Subcutaneous abdominal adipose tissue (tissue), 5 donors: ENCODE results near the gene FBXL22.

ENCODE experiments used
- H3K27ac ChIP-seq: one replicate; pipeline ENCODE4 v1.7.0; 2013; ENCODE audit warnings: low read depth, mild to moderate bottlenecking, inconsistent platforms, low read length, moderate library complexity
- H3K27me3 ChIP-seq, 5 donors: one replicate each; pipeline ENCODE4 v1.7.0; 2013; ENCODE audit warnings: low read length in 5 of 5, inconsistent platforms in 1 of 5; ENCODE audit not compliant: control insufficient read depth in 5 of 5, insufficient read depth in 4 of 5
- H3K36me3 ChIP-seq, 5 donors: one replicate each; pipeline ENCODE4 v1.7.0; 2013; ENCODE audit warnings: low read length in 5 of 5; ENCODE audit not compliant: control insufficient read depth in 5 of 5, insufficient read depth in 5 of 5
- H3K4me1 ChIP-seq, 5 donors: one replicate each; pipeline ENCODE4 v1.7.0; 2013; ENCODE audit warnings: low read length in 5 of 5, mild to moderate bottlenecking in 3 of 5, moderate library complexity in 1 of 5; ENCODE audit not compliant: control insufficient read depth in 5 of 5, insufficient read depth in 5 of 5
- H3K4me3 ChIP-seq, 5 donors: one replicate each; pipeline ENCODE4 v1.7.0; 2013; ENCODE audit warnings: low read length in 5 of 5, low read depth in 1 of 5
- H3K9ac ChIP-seq, 5 donors: one replicate each; pipeline ENCODE4 v1.7.0; 2013; ENCODE audit warnings: low read length in 5 of 5, mild to moderate bottlenecking in 4 of 5, moderate library complexity in 3 of 5
- H3K9me3 ChIP-seq, 5 donors: one replicate each; pipeline ENCODE4 v1.7.0; 2013; ENCODE audit warnings: low read length in 5 of 5; ENCODE audit not compliant: control insufficient read depth in 5 of 5
- donor health status: healthy.
- donor health status: healthy.
- donor health status: healthy.
- donor health status: healthy.
- donor health status: healthy.

The FBXL22 gene

DNA sequence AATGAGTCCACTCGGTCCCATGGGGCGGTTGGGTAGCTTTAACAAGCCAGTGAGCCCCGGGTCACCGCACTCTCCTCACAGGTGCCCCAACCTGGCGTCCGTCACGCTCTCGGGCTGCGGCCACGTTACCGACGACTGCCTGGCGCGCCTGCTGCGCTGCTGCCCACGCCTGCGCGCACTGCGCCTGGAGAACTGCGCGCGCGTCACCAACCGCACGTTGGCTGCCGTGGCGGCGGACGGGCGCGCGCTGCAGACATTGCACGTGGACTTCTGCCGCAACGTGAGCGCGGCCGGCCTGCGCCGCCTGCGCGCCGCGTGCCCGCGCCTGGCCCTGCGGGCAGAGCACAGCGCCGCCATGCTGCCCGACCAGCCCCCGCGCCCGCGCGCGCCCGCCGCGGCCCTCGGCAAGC, 3.4 kb downstream of the FBXL22 start:
- no peaks in the 10 kb centered on the region for H3K9me3 ChIP-seq
- H3K4me3 ChIP-seq: peak overlapping the region; percentile 67 to 94 (median 91)
- no peaks in the 10 kb centered on the region for H3K27me3 ChIP-seq
- H3K4me1 ChIP-seq: peaks cover 9 to 64% (median 59%) of the 10 kb centered on the region in 5 donors
- H3K9ac ChIP-seq: peak overlapping the region in 3 of 5 donors; percentile 33 to 79 (median 68)
- H3K36me3 ChIP-seq: no peaks in the 10 kb centered on the region
- peak overlapping the region; percentile 79 for H3K27ac ChIP-seq

DNA sequence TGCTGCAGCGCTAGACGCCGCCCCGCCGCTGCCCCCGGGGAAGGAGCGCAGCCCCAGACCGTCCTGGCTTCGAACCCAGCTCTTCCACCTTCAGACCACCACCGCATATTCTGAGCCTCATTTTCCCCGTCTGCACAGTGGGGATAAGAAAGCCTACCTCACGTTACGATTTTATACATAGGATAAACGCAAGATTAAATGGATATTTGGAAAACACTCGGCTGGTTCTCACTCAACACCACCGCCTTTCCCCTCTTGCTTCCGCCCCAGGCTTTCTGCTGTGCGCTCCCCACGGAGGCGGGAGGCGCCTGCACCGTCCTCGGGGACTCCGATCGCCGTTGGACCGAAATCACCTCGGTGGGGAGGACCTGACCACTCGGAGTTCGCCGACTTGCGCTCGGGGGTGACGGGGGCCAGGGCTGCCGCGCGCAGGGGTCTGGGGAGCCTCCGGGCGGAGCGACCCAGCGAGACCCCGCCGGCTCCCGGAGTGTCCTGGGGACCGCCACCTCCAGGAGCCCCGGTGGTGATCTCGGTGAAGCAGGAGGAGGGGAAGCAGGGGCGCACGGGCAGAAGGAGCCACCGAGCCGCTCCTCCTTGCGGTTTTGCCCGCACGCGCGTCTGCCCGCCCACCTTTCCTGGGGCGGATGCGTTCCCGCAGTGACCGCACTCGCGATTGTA, 4.0 kb downstream of the FBXL22 start:
- Histone ChIP-seq H3K27me3 (no peaks in the 10 kb centered on the region), H3K9me3 (no peaks in the 10 kb centered on the region), H3K27ac (peak overlapping the region; percentile 77), H3K9ac (peak overlapping the region; percentile 28 to 83 (median 68)), H3K4me1 (peaks cover 14 to 70% (median 64%) of the 10 kb centered on the region in 5 donors), H3K4me3 (peak overlapping the region; percentile 67 to 94 (median 87)), H3K36me3 (no peaks in the 10 kb centered on the region)

DNA sequence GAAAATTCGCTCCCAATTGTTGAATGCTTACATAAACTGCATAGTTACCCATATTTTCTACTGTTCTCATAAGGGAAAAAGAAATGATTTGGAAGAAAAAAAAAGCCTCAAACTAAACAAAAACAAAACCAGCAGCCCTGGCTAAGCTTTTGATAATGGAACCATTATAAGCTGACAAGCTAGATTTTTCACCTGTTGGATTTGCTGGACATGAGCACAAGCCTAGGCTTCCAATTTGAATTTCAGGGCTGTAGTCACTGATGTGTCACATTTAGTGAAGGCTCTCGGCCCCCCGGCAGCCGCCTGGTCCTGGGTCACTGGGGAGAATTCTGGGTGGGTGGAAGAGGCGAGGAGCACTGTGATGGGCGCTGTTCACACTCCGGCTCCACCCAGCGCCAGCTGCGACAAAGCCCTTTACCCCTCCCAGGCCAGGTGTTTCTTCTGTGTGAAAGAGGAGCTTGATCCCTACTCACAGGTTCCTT, 4.6 kb downstream of the FBXL22 start:
- Histone ChIP-seq H3K4me3 (peak overlapping the region; percentile 31 to 94 (median 87)), H3K9ac (peak overlapping the region in 4 of 5 donors; percentile 28 to 83 (median 72)), H3K27ac (peak overlapping the region; percentile 7), H3K27me3 (no peaks in the 10 kb centered on the region), H3K9me3 (no peaks in the 10 kb centered on the region), H3K36me3 (peaks cover 0 to 4% (median 0%) of the 10 kb centered on the region in 5 donors), H3K4me1 (peaks cover 14 to 71% (median 67%) of the 10 kb centered on the region in 5 donors)

DNA sequence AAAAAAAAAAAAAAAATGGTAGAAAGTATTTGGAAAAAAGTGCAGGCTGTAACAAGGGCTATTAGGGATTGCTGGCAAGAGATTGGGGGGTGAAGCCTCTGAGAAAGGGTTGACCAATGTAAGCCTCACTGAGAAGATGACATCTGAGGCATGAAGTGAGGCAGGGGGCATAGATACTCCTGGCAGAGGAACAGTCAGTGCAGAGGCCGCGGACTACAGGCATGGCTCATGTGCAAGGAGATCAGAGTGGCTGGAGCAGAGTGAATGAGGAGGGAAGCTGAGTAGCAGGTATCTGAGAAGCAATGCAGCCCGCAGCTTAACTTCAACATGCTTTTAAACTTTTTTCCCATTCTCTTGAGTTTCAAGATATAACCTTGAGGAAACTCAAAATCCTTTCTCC, 5.4 kb downstream of the FBXL22 start:
- no peaks in the 10 kb centered on the region for H3K9me3 ChIP-seq
- no peak overlapping the region for H3K27ac ChIP-seq
- no peaks in the 10 kb centered on the region for H3K27me3 ChIP-seq
- no peak overlapping the region for H3K4me3 ChIP-seq
- peaks cover 12 to 64% (median 60%) of the 10 kb centered on the region in 5 donors for H3K4me1 ChIP-seq
- H3K9ac ChIP-seq: no peak overlapping the region
- H3K36me3 ChIP-seq: peaks cover 0 to 6% (median 4%) of the 10 kb centered on the region in 5 donors

DNA sequence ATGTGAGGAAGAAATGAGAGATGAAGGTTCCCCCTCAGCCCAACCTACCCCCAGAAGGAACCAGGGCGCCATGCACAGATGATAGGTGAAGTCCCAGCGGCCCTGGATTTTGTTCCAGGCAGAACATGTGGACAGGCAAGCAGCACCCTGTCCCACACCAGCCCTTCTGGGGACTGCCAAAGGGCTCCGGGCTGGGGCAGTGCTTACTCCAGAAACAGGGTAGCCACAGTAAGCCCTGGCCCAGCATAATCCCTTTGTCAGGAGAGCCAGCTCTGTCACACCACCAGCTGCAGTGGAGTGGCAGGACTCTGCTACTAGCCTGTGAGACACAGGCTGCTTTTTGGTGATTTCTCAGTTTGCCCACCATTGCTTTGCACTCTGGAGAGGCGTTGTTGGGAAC, 6.3 kb downstream of the FBXL22 start:
- peaks cover 12 to 66% (median 58%) of the 10 kb centered on the region in 5 donors for H3K4me1 ChIP-seq
- peaks cover under 1 to 15% (median 13%) of the 10 kb centered on the region in 5 donors for H3K36me3 ChIP-seq
- H3K9ac ChIP-seq: no peak overlapping the region
- H3K9me3 ChIP-seq: no peaks in the 10 kb centered on the region
- no peak overlapping the region for H3K27ac ChIP-seq
- H3K4me3 ChIP-seq: no peak overlapping the region
- no peaks in the 10 kb centered on the region for H3K27me3 ChIP-seq

DNA sequence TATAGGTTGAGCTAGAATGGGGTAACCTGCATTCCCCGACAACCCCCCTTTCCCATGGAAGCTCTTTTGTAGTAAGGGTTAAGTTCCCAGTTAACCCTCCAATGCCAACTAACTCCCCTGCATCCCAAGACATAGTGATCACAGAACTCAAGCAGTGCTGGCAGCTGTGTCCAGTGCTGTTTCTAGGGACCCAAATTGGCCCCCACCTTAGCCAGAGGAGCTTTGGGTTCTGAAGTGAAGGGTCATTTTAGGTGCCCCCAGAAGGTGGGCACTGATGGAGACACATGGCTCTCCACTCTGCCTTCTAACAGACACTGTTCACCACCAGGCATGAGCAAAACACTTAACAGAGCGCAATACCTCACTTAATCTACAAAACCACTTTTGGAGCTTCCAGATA, 7.1 kb downstream of the FBXL22 start:
- H3K4me1 ChIP-seq: peaks cover 12 to 62% (median 52%) of the 10 kb centered on the region in 5 donors
- no peaks in the 10 kb centered on the region for H3K27me3 ChIP-seq
- no peak overlapping the region for H3K4me3 ChIP-seq
- H3K9me3 ChIP-seq: no peaks in the 10 kb centered on the region
- H3K27ac ChIP-seq: no peak overlapping the region
- H3K9ac ChIP-seq: no peak overlapping the region
- peaks cover 3 to 23% (median 21%) of the 10 kb centered on the region in 5 donors for H3K36me3 ChIP-seq

DNA sequence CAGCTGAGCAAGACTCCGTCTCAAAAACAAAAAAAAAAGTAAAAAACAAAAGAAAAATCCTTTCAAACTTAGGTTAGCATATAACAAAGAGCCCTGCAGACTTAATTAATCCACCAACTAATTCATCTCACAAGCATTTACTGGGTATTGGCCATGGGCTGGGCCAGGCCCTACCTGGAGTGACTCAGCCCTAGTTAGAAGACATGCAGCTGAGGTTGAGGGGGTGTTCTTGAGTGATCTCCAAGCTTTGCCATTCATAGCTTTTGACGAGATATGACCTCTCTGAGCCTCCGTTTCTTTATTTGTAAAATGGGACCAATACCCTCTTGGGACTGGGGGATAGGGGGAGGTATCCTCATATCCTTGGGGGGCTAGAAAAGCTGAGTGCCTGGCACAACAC, 7.8 kb downstream of the FBXL22 start:
- peak overlapping the region in 1 of 5 donors; percentile 5 for H3K4me3 ChIP-seq
- no peaks in the 10 kb centered on the region for H3K9me3 ChIP-seq
- H3K4me1 ChIP-seq: peaks cover 9 to 56% (median 46%) of the 10 kb centered on the region in 5 donors
- peaks cover 3 to 28% (median 24%) of the 10 kb centered on the region in 5 donors for H3K36me3 ChIP-seq
- no peaks in the 10 kb centered on the region for H3K27me3 ChIP-seq
- H3K27ac ChIP-seq: peak overlapping the region; percentile 69
- H3K9ac ChIP-seq: no peak overlapping the region

DNA sequence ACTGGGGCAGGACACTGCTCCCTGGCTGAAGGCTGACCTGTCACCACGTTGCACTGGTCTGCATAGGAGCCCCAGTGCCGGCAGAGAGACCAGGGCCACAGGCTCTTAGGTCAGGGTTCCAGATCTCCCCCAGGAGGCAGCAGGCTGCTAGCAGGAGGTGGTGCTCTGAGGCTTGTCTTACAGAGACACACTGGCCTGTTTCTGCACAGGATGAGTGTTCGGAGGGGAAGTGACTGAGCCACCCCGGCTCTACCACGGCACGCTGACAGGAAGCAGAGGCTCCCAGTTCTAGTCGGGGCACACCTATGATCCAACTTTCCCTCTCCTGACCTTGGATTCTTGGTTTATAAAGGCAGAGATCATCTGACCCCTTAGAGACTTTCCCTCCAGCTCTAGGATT, 8.6 kb downstream of the FBXL22 start:
- no peaks in the 10 kb centered on the region for H3K27me3 ChIP-seq
- H3K27ac ChIP-seq: peak overlapping the region; percentile 69
- H3K9me3 ChIP-seq: no peaks in the 10 kb centered on the region
- H3K4me3 ChIP-seq: peak overlapping the region in 2 of 5 donors; percentile 5 to 30
- peak overlapping the region in 1 of 5 donors; percentile 21 for H3K9ac ChIP-seq
- peaks cover 16 to 58% (median 49%) of the 10 kb centered on the region in 5 donors for H3K4me1 ChIP-seq
- H3K36me3 ChIP-seq: peaks cover 3 to 31% (median 24%) of the 10 kb centered on the region in 5 donors

DNA sequence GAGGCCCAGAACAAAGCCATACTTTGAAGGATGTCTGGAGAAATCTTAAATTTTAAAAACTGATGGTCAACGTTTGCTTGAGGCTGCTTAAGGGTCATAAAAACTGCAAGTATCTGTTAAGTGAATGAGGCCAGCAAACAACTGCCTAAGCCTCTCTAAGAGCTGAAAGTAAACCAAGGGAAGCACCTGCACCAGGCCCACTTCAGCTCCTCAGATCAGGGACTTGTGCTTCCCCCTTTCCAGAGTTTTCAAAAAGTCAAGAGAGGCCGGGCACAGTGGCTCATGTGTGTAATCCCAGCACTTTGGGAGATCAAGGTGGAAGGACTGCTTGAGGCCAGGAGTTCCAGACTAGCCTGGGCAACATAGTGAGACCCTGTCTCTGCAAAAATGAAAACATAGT, 9.1 kb downstream of the FBXL22 start:
- Histone ChIP-seq H3K9ac (no peak overlapping the region), H3K4me1 (peaks cover 20 to 59% (median 50%) of the 10 kb centered on the region in 5 donors), H3K27me3 (no peaks in the 10 kb centered on the region), H3K9me3 (no peaks in the 10 kb centered on the region), H3K4me3 (no peak overlapping the region), H3K27ac (peak overlapping the region; percentile 69), H3K36me3 (peaks cover 3 to 36% (median 24%) of the 10 kb centered on the region in 5 donors)

DNA sequence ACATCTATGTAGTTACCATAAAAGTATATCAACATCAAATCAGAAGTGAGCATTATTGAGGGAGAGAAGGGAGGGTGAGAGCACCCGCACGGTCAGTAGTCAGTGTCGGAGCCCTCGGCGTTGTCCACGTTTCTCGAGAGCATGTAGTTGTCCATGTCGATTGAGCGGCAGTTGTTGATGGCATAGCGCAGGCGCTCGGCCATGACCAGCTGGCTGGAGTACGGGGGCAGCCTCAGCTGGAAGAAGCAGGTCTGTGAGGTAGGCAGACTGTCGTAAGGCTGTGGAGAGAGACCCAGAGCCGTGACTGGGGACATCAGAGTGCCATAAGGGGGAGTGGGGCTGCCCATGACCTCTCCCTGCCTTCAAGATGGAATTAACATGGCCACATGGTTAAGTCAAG, 11.8 kb downstream of the FBXL22 start:
- no peak overlapping the region for H3K4me3 ChIP-seq
- peaks cover 23 to 52% (median 49%) of the 10 kb centered on the region in 5 donors for H3K4me1 ChIP-seq
- H3K9ac ChIP-seq: no peak overlapping the region
- H3K27me3 ChIP-seq: no peaks in the 10 kb centered on the region
- H3K27ac ChIP-seq: no peak overlapping the region
- H3K36me3 ChIP-seq: peaks cover 3 to 53% (median 34%) of the 10 kb centered on the region in 5 donors
- H3K9me3 ChIP-seq: no peaks in the 10 kb centered on the region
